Measurements from ENCODE around the gene ACAP3.
A peak's percentile ranks its signal among the peaks of the same experiment; 100 is the strongest.

Gene ACAP3

GRCh38 chr1:1307923-1308755 is at the start of gene ACAP3, which contains the start of gene PUSL1:
Gene ACAP3, minus strand, starts transcription at chr1:1307930. Its CDS starts 115 bp downstream, at chr1:1307815.
Gene PUSL1, plus strand, starts transcription at chr1:1308597. Its CDS starts 47 bp downstream, at chr1:1308644.
- peak; percentile 83 to 91 for DNase-seq

GRCh38 chr1:1356796-1357401 is 49.2 kb upstream of the ACAP3 start:
- DNase-seq, result no peak

- DNase-seq, result no peak
These were observed 48.6 kb upstream of the ACAP3 start for GRCh38 chr1:1356166-1356795.

- DNase-seq, result no peak
These were observed 47.7 kb upstream of the ACAP3 start for GRCh38 chr1:1355416-1355815.

GRCh38 chr1:1354271-1355247 is 46.8 kb upstream of the ACAP3 start:
- DNase-seq, result peak in 1 of 2 donors; percentile 26

- DNase-seq, result no peak
These were observed 45.8 kb upstream of the ACAP3 start for GRCh38 chr1:1353389-1354151.

- DNase-seq, result no peak
These were observed 45.2 kb upstream of the ACAP3 start for GRCh38 chr1:1352786-1353388.

- no peak for DNase-seq
These were observed 44.0 kb upstream of the ACAP3 start for GRCh38 chr1:1351511-1352427.

GRCh38 chr1:1349256-1350012 is 41.7 kb upstream of the ACAP3 start, which contains the start of gene DVL1:
Gene DVL1, minus strand, starts transcription at chr1:1349418. Its CDS starts 353 bp downstream, at chr1:1349065.
- peak; percentile 66 to 73 for DNase-seq

GRCh38 chr1:1348420-1349255 is 40.9 kb upstream of the ACAP3 start:
- no peak for DNase-seq

GRCh38 chr1:1347663-1348419 is 40.1 kb upstream of the ACAP3 start:
- DNase-seq, result no peak

GRCh38 chr1:1347026-1347595 is 39.4 kb upstream of the ACAP3 start:
- DNase-seq, result no peak

- DNase-seq, result no peak
These were observed 38.8 kb upstream of the ACAP3 start for GRCh38 chr1:1346501-1346890.

GRCh38 chr1:1345860-1346500 is 38.2 kb upstream of the ACAP3 start:
- no peak for DNase-seq

GRCh38 chr1:1345384-1345783 is 37.7 kb upstream of the ACAP3 start:
- DNase-seq, result no peak

GRCh38 chr1:1344655-1345361 is 37.1 kb upstream of the ACAP3 start:
- DNase-seq, result peak; percentile 57 to 66

All from activated CD4-positive, alpha-beta T cell treated with anti-CD3 and anti-CD28 coated beads for 4 hours (primary cell).